K562 (cell line): Measurements from ENCODE around the gene FAM78A. TPM values are rescaled to one million over a fixed set of nuclear protein-coding genes. Genes with fewer than 3 reads are reported as not detected.

ENCODE experiments used
- ATAC-seq: fragments of 200-7000 bp; cut with Tn5 transposase; 3 replicates; pipeline ENCODE4 v1.9.1; 2020; ENCODE audit warnings: moderate library complexity
- BruUV-seq: library from RNA; stranded (reverse); fragments of 400-500 nt; replicated peaks from 2 replicates; lab custom pipeline; 2021; lab: Mats Ljungman, UMichigan
- CTCF ChIA-PET: fragments of 300-600 bp; formaldehyde crosslinking; extraction: SDS; loops from one replicate; lab custom pipeline; 2021; ENCODE audit warnings: low intra/inter-chr PET ratio; lab: Yijun Ruan, JAX
- POLR2A ChIA-PET: fragments of 300-600, 350-650 bp; sonication (Branson Sonifier 250); formaldehyde crosslinking; extraction: SDS; loops from one replicate; lab custom pipeline; 2021; ENCODE audit warnings: antibody characterized with exemption, inconsistent platforms; lab: Yijun Ruan, JAX
- DNase-seq, 4 experiments: peaks; one replicate each; pipeline versions ENCODE4 v3.0.0 to v3.0.0-alpha.2; 2011 to 2018; ENCODE audit warnings: low spot score in 3 of 4, mixed read lengths in 3 of 4; ENCODE audit errors: extremely low read depth in 1 of 4
- FAIRE-seq: peaks from 2 replicates; lab custom pipeline; 2011; peaks lifted over from hg19 to GRCh38; lab: Jason Lieb, UNC
- H2AFZ ChIP-seq: 2 replicates; pipeline ENCODE4 v1.6.0; 2011; ENCODE audit warnings: low read depth, low read length, control low read depth, inconsistent platforms
- H3K27ac ChIP-seq: fragments of 200-600 bp; 3 replicates; pipeline ENCODE4 v1.8.0; 2011; ENCODE audit warnings: low read depth, mild to moderate bottlenecking, control low read depth, inconsistent platforms, low read length, moderate library complexity, mixed read lengths; ENCODE audit errors: extremely low read depth
- H3K27me3 ChIP-seq, 2 experiments: fragments of 300-600 bp in 1 of 2; 2 replicates in 1 of 2; 3 replicates in 1 of 2; pipeline versions ENCODE4 v1.6.0 to v1.8.0; 2011; ENCODE audit warnings: inconsistent platforms in 2 of 2, low read length in 2 of 2, mild to moderate bottlenecking in 1 of 2, mixed read lengths in 1 of 2, moderate library complexity in 1 of 2; ENCODE audit not compliant: control insufficient read depth in 2 of 2, insufficient read depth in 2 of 2
- H3K36me3 ChIP-seq: fragments of 300-600 bp; 3 replicates; pipeline ENCODE4 v1.8.0; 2011; ENCODE audit warnings: mild to moderate bottlenecking, low read length, inconsistent platforms; ENCODE audit not compliant: control insufficient read depth, insufficient read depth
- H3K4me1 ChIP-seq, 2 experiments: fragments of 200-600 bp in 1 of 2; replicated peaks in 1 of 2; 2 replicates in 1 of 2; 3 replicates in 1 of 2; pipeline versions ENCODE4 v1.5.1 to v1.8.0; 2011; ENCODE audit warnings: inconsistent platforms in 2 of 2, low read length in 2 of 2, mild to moderate bottlenecking in 1 of 2, mixed read lengths in 1 of 2, moderate library complexity in 1 of 2; ENCODE audit not compliant: control insufficient read depth in 2 of 2, insufficient read depth in 2 of 2
- H3K4me2 ChIP-seq: 2 replicates; pipeline ENCODE4 v1.6.1; 2011; ENCODE audit warnings: low read length, control low read depth, inconsistent platforms, mixed read lengths; ENCODE audit not compliant: insufficient read depth
- H3K4me3 ChIP-seq: fragments of 200-600 bp; sonication (generic), shearing (Covaris generic); 2 replicates; pipeline ENCODE4 v1.5.1; 2016; ENCODE audit warnings: control low read depth, inconsistent platforms
- H3K79me2 ChIP-seq: fragments of 200-600 bp; 3 replicates; pipeline ENCODE4 v1.8.0; 2011; ENCODE audit warnings: low read length, inconsistent platforms; ENCODE audit not compliant: control insufficient read depth, insufficient read depth
- H3K9ac ChIP-seq, 2 experiments: 2 replicates each; pipeline versions ENCODE4 v1.6.0 to v1.6.1; 2011; ENCODE audit warnings: low read depth in 2 of 2, low read length in 2 of 2, control low read depth in 1 of 2, inconsistent platforms in 1 of 2, mild to moderate bottlenecking in 1 of 2, mixed read lengths in 1 of 2; ENCODE audit not compliant: insufficient read depth in 1 of 2
- H3K9me1 ChIP-seq: one replicate; pipeline ENCODE4 v1.6.0; 2011; ENCODE audit warnings: inconsistent platforms, mild to moderate bottlenecking, low read length, moderate library complexity; ENCODE audit not compliant: control insufficient read depth, insufficient read depth
- H3K9me3 ChIP-seq: replicated peaks from 2 replicates; pipeline ENCODE4 v1.5.1; 2011; ENCODE audit warnings: low read depth, low read length, inconsistent platforms; ENCODE audit not compliant: control insufficient read depth, insufficient read depth
- H4K20me1 ChIP-seq: replicated peaks from 2 replicates; pipeline ENCODE4 v1.6.1; 2011; ENCODE audit warnings: low read length, inconsistent platforms, mixed read lengths; ENCODE audit not compliant: control insufficient read depth, insufficient read depth
- SREBF2 ChIP-seq: sonication (generic); formaldehyde crosslinking; IDR thresholded peaks from 2 replicates; pipeline ENCODE4 v1.4.0; 2020; ENCODE audit warnings: mild to moderate bottlenecking, missing genetic modification reagents
- WGBS: fragments of 100-300 bp; shearing (Covaris generic); methylation state at CpG from one replicate; pipeline ENCODE4 v1.1.6; 2016; ENCODE audit warnings: low coverage, mixed read lengths; ENCODE audit not compliant: insufficient coverage; ENCODE audit errors: missing lambda C conversion rate; 5-methylcytosine and 5-hydroxymethylcytosine counted together
- in situ Hi-C: fragments of 300-500 bp; cut with MboI; formaldehyde crosslinking; loops from 4 replicates; pipeline ENCODE4 v1.15.0; 2018; ENCODE audit warnings: inconsistent platforms, mixed read lengths
- intact Hi-C: fragments of 100-400 bp; cut with micrococcal nuclease; formaldehyde crosslinking; loops from 2 replicates; pipeline ENCODE4 v1.14.2; 2022
- polyA plus RNA-seq, 8 experiments: library from polyadenylated mRNA; depleted of rRNA in 4 of 8; stranded (reverse) in 5 of 8; unstranded in 3 of 8; fragments of >200 nt; fragmentation: Nextera tagmentation in 2 of 8; fragmentation: Illumina TruSeq in 1 of 8; extraction: Ambion mirVana in 2 of 8; extraction: Trizol in 1 of 8; gene quantifications; 2 replicates each; pipeline versions ENCODE4 v1.2.1 to v1.2.3, GENCODE V29; 2011 to 2014; ENCODE audit warnings: inconsistent platforms in 1 of 8, missing spikeins in 1 of 8
- total RNA-seq, 7 experiments: library from RNA; depleted of rRNA in 6 of 7; stranded (reverse); fragments of >200 nt in 6 of 7; fragmentation: Illumina TruSeq in 2 of 7; extraction: Trizol in 2 of 7; gene quantifications; 2 replicates each; pipeline versions ENCODE4 v1.2.1 to v1.2.3, GENCODE V29; 2011 to 2021; ENCODE audit warnings: low replicate concordance in 1 of 7
- TF ChIP-seq, protein P1 (sequence below): sonication (generic); formaldehyde crosslinking; IDR thresholded peaks from 2 replicates; pipeline ENCODE4 v1.8.0; 2023; ENCODE audit warnings: missing genetic modification reagents, mild to moderate bottlenecking, borderline replicate concordance
- TF ChIP-seq, protein P2 (sequence below): sonication (generic); formaldehyde crosslinking; IDR thresholded peaks from 2 replicates; pipeline ENCODE4 v1.8.1; 2023; ENCODE audit warnings: mild to moderate bottlenecking, missing genetic modification reagents
- TF ChIP-seq, protein P3 (sequence below): sonication (generic); formaldehyde crosslinking; IDR thresholded peaks from 2 replicates; pipeline ENCODE4 v1.8.1; 2023; ENCODE audit warnings: mild to moderate bottlenecking, missing genetic modification reagents, moderate library complexity

The FAM78A gene
- total and polyA plus RNA-seq, 9 of the 15 experiments (the other 6 are each of a cell fraction or from before 2014, with no cell fraction given): 0.56 to 103 (median 55.2) TPM

DNA sequence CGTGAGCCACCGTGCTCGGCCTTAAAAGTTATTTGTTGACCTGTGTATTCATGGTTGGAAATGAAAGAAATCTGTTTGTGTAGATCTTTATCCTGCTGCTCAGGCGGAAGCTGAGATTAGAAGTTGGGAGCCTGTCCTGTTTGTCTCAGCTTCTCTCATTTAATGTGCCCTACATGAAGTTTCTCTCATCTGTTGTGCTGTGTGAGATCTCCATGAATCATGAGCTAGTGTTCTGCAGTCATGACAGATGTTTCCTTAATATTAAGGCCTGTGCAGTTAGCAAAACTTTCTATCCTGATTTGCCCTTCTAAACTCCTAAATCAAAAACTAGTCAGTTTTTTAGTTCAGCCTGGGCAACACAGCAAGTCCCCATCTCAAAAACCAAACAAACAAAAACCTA lies 59.5 kb downstream of the FAM78A start:
- H3K9ac ChIP-seq: no peak overlapping the region
- H3K9me1 ChIP-seq: peaks cover 4% of the 10 kb centered on the region
- H2AFZ ChIP-seq: no peak overlapping the region
- H3K27me3 ChIP-seq: no peaks in the 10 kb centered on the region
- BruUV-seq: no TSS peak
- 90% methylated on average over 4 of the region's 4 CpGs for WGBS
- no peak overlapping the region for H3K4me2 ChIP-seq
- DNase-seq: no peak
- H3K4me3 ChIP-seq: no peak overlapping the region
- ChIA-PET POLR2A (interaction anchor here (0.6 to 11.5 kb wide), 7 partner anchors 9 to 319 kb away, joined by 3 to 156 read pairs (median 4); no protein-coding TSS in a partner anchor), CTCF (no interaction called here)
- no peaks in the 10 kb centered on the region for H3K9me3 ChIP-seq
- no peaks in the 10 kb centered on the region; the same call in 1 of the 2 replicates for H4K20me1 ChIP-seq
- no peaks in the 10 kb centered on the region for H3K79me2 ChIP-seq
- TF ChIP-seq SREBF2 (CRISPR knock-in tag): no peak
- TF ChIP-seq, protein P1, sequence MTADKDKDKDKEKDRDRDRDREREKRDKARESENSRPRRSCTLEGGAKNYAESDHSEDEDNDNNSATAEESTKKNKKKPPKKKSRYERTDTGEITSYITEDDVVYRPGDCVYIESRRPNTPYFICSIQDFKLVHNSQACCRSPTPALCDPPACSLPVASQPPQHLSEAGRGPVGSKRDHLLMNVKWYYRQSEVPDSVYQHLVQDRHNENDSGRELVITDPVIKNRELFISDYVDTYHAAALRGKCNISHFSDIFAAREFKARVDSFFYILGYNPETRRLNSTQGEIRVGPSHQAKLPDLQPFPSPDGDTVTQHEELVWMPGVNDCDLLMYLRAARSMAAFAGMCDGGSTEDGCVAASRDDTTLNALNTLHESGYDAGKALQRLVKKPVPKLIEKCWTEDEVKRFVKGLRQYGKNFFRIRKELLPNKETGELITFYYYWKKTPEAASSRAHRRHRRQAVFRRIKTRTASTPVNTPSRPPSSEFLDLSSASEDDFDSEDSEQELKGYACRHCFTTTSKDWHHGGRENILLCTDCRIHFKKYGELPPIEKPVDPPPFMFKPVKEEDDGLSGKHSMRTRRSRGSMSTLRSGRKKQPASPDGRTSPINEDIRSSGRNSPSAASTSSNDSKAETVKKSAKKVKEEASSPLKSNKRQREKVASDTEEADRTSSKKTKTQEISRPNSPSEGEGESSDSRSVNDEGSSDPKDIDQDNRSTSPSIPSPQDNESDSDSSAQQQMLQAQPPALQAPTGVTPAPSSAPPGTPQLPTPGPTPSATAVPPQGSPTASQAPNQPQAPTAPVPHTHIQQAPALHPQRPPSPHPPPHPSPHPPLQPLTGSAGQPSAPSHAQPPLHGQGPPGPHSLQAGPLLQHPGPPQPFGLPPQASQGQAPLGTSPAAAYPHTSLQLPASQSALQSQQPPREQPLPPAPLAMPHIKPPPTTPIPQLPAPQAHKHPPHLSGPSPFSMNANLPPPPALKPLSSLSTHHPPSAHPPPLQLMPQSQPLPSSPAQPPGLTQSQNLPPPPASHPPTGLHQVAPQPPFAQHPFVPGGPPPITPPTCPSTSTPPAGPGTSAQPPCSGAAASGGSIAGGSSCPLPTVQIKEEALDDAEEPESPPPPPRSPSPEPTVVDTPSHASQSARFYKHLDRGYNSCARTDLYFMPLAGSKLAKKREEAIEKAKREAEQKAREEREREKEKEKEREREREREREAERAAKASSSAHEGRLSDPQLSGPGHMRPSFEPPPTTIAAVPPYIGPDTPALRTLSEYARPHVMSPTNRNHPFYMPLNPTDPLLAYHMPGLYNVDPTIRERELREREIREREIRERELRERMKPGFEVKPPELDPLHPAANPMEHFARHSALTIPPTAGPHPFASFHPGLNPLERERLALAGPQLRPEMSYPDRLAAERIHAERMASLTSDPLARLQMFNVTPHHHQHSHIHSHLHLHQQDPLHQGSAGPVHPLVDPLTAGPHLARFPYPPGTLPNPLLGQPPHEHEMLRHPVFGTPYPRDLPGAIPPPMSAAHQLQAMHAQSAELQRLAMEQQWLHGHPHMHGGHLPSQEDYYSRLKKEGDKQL (CRISPR knock-in tag): no peak
- TF ChIP-seq, protein P2, sequence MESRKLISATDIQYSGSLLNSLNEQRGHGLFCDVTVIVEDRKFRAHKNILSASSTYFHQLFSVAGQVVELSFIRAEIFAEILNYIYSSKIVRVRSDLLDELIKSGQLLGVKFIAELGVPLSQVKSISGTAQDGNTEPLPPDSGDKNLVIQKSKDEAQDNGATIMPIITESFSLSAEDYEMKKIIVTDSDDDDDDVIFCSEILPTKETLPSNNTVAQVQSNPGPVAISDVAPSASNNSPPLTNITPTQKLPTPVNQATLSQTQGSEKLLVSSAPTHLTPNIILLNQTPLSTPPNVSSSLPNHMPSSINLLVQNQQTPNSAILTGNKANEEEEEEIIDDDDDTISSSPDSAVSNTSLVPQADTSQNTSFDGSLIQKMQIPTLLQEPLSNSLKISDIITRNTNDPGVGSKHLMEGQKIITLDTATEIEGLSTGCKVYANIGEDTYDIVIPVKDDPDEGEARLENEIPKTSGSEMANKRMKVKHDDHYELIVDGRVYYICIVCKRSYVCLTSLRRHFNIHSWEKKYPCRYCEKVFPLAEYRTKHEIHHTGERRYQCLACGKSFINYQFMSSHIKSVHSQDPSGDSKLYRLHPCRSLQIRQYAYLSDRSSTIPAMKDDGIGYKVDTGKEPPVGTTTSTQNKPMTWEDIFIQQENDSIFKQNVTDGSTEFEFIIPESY (CRISPR knock-in tag): no peak
- TF ChIP-seq, protein P3, sequence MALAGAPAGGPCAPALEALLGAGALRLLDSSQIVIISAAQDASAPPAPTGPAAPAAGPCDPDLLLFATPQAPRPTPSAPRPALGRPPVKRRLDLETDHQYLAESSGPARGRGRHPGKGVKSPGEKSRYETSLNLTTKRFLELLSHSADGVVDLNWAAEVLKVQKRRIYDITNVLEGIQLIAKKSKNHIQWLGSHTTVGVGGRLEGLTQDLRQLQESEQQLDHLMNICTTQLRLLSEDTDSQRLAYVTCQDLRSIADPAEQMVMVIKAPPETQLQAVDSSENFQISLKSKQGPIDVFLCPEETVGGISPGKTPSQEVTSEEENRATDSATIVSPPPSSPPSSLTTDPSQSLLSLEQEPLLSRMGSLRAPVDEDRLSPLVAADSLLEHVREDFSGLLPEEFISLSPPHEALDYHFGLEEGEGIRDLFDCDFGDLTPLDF (CRISPR knock-in tag): peak; percentile 49; the same call in 1 of the 2 replicates
- peaks cover 88% of the 10 kb centered on the region for H3K36me3 ChIP-seq
- FAIRE-seq: no peak
- H3K27ac ChIP-seq: no peak overlapping the region
- ATAC-seq: no peak
- intact Hi-C loops (no loop called here), in situ Hi-C loops (loop anchor here (10.0 kb wide), 1 partner anchor 118 kb away; no protein-coding TSS in a partner anchor)
- peaks cover 0 to 16% of the 10 kb centered on the region in 2 experiments; a peak in 3 of 5 replicates for H3K4me1 ChIP-seq
